22Rv1 (cell line): ENCODE measurements around the gene GRIP2.

Experiments used
- ZFX ChIP-seq: fragments of 450-650 bp; IDR thresholded peaks from 2 replicates; pipeline ENCODE4 v1.6.1; 2017; ENCODE audit warnings: antibody characterized with exemption, borderline replicate concordance
- TF ChIP-seq, protein P1 (sequence below): fragments of 450-650 bp; IDR thresholded peaks from 2 replicates; pipeline ENCODE4 v1.5.1; 2017; ENCODE audit warnings: mild to moderate bottlenecking

DNA sequence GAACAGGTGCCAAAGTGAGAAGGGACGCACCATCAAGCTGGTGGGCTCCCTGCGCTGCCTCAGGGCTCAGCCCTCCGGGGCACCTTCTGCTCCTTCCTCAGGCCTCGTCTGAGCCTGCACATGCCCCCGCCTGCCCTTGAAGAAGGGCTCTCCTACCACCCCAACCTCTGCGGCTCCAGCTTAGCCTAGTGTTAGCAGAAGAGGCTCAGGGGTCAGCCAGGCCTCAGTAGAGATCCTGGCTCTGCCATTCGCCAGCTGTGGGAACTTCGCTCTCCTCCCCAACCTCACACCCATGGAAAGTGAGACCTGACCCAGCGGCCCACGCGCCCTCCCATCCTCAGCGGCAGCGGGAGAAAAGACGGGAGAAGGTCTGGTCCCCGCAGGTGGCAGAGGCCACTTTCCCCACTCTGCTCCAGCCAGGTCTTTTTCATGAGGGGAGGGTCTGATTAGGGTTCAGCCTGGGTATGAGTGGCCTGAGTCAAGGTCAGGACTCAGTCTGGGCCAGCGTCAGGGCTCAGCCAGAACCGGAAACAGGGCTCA is 8.2 kb downstream of the GRIP2 start:
- TF ChIP-seq, protein P1, sequence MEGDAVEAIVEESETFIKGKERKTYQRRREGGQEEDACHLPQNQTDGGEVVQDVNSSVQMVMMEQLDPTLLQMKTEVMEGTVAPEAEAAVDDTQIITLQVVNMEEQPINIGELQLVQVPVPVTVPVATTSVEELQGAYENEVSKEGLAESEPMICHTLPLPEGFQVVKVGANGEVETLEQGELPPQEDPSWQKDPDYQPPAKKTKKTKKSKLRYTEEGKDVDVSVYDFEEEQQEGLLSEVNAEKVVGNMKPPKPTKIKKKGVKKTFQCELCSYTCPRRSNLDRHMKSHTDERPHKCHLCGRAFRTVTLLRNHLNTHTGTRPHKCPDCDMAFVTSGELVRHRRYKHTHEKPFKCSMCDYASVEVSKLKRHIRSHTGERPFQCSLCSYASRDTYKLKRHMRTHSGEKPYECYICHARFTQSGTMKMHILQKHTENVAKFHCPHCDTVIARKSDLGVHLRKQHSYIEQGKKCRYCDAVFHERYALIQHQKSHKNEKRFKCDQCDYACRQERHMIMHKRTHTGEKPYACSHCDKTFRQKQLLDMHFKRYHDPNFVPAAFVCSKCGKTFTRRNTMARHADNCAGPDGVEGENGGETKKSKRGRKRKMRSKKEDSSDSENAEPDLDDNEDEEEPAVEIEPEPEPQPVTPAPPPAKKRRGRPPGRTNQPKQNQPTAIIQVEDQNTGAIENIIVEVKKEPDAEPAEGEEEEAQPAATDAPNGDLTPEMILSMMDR: no peak
- TF ChIP-seq ZFX: no peak
